ENCODE data around the gene COA5.
"Not testable (repeated sequence)": the region's sequence is repeated elsewhere in the genome, so short reads cannot be mapped to it uniquely, and the experiment has no call there.

Gene COA5

GRCh38 chr2:98605076-98605475 lies 3.2 kb downstream of the COA5 start:
- DNase-seq = no peak

GRCh38 chr2:98604547-98604946 lies 3.8 kb downstream of the COA5 start:
- DNase-seq = no peak

- no peak for DNase-seq
Observed at GRCh38 chr2:98601532-98602132, 6.7 kb downstream of the COA5 start.

- DNase-seq = no peak
Observed at GRCh38 chr2:98598781-98599428, 9.4 kb downstream of the COA5 start.

- DNase-seq = not testable (repeated sequence)
Observed at GRCh38 chr2:98594665-98595064, 13.6 kb downstream of the COA5 start.

GRCh38 chr2:98592565-98592964 lies 15.7 kb downstream of the COA5 start:
- DNase-seq = no peak

GRCh38 chr2:98589489-98589888 lies 18.8 kb downstream of the COA5 start:
- no peak for DNase-seq

GRCh38 chr2:98588880-98589431 lies 19.4 kb downstream of the COA5 start:
- DNase-seq = no peak

- no peak for DNase-seq
Observed at GRCh38 chr2:98586551-98587140, 21.7 kb downstream of the COA5 start.

- no peak for DNase-seq
Observed at GRCh38 chr2:98585386-98585785, 22.9 kb downstream of the COA5 start.

- no peak for DNase-seq
Observed at GRCh38 chr2:98583816-98584618, 24.3 kb downstream of the COA5 start.

- no peak for DNase-seq
Observed at GRCh38 chr2:98583276-98583675, 25.0 kb downstream of the COA5 start.

- DNase-seq = no peak
Observed at GRCh38 chr2:98582523-98582922, 25.8 kb downstream of the COA5 start.

- DNase-seq = no peak
Observed at GRCh38 chr2:98580656-98581284, 27.5 kb downstream of the COA5 start.

- DNase-seq = no peak
Observed at GRCh38 chr2:98579926-98580325, 28.4 kb downstream of the COA5 start.

- no peak for DNase-seq
Observed at GRCh38 chr2:98578231-98578630, 30.1 kb downstream of the COA5 start.

- no peak for DNase-seq
Observed at GRCh38 chr2:98577313-98577712, 31.0 kb downstream of the COA5 start.

GRCh38 chr2:98576666-98577312 lies 31.5 kb downstream of the COA5 start:
- no peak for DNase-seq

GRCh38 chr2:98573426-98573825 lies 34.9 kb downstream of the COA5 start:
- DNase-seq = no peak

- DNase-seq = no peak
Observed at GRCh38 chr2:98572676-98573075, 35.6 kb downstream of the COA5 start.

GRCh38 chr2:98572211-98572610 lies 36.1 kb downstream of the COA5 start:
- DNase-seq = no peak

- DNase-seq = no peak
Observed at GRCh38 chr2:98571796-98572195, 36.5 kb downstream of the COA5 start.

Data from stimulated activated CD4-positive, alpha-beta T cell treated with anti-CD3 and anti-CD28 coated beads, Interleukin-4, amount 100 ng/mL, for 4 hours (primary cell).